RWPE1 (cell line): ENCODE measurements around the gene IL10.

ENCODE experiments used
- CTCF ChIA-PET: fragments of 350-600 bp; sonication (Branson Sonifier 250); formaldehyde crosslinking; extraction: SDS; loops from one replicate; lab custom pipeline; 2021; lab: Yijun Ruan, JAX
- POLR2A ChIA-PET: fragments of 400-600 bp; formaldehyde crosslinking; extraction: SDS; loops from one replicate; lab custom pipeline; 2020; ENCODE audit warnings: antibody characterized with exemption; ENCODE audit not compliant: low non-redundant PET; lab: Yijun Ruan, JAX
- DNase-seq: peaks from one replicate; pipeline ENCODE4 v3.0.0; 2012; ENCODE audit warnings: low spot score
- H3K27ac ChIP-seq: fragments of 450-650 bp; 2 replicates; pipeline ENCODE4 v1.5.1; 2017
- TF ChIP-seq, protein P1 (sequence below): fragments of 450-650 bp; conservative IDR thresholded peaks from 2 replicates; pipeline ENCODE4 v1.5.1; 2017; ENCODE audit warnings: low read depth, mild to moderate bottlenecking

The IL10 gene

DNA sequence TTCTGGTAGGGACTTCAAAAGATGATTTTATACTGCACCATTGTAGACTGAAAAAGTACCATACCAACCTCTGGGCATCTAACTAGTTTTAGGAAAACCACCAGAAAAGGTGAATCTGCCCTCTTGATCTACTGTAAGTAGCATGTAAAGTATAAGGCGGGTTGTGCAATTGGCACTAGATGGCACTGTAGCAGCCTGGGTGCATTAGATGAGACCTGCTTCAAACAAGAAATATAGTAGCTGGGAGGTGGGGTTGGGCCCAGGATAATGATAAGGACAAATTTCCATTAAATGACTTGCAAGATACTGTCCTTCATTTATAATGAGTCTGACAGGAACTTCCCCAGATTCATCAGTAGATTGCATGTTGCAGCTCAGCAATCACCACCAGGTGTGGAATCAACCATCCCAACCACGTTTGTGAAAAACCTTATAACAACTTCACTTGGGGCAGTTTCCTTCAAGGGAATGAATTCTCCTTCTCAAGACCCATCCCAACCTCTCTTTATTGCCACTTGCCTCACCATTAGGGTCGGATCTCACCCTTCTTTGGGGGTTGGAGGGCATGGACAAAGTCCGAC lies 37.3 kb upstream of the IL10 start:
- CTCF ChIA-PET, result interaction anchor here (0.6 to 2.7 kb wide), 29 partner anchors 8 to 987 kb away, joined by 3 to 34 read pairs (median 4); partner anchors contain the start of genes IL19 and IL24
- TF ChIP-seq, protein P1, sequence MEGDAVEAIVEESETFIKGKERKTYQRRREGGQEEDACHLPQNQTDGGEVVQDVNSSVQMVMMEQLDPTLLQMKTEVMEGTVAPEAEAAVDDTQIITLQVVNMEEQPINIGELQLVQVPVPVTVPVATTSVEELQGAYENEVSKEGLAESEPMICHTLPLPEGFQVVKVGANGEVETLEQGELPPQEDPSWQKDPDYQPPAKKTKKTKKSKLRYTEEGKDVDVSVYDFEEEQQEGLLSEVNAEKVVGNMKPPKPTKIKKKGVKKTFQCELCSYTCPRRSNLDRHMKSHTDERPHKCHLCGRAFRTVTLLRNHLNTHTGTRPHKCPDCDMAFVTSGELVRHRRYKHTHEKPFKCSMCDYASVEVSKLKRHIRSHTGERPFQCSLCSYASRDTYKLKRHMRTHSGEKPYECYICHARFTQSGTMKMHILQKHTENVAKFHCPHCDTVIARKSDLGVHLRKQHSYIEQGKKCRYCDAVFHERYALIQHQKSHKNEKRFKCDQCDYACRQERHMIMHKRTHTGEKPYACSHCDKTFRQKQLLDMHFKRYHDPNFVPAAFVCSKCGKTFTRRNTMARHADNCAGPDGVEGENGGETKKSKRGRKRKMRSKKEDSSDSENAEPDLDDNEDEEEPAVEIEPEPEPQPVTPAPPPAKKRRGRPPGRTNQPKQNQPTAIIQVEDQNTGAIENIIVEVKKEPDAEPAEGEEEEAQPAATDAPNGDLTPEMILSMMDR, result peak; percentile 43
- POLR2A ChIA-PET, result no interaction called here
- peak; percentile 68 for DNase-seq
- no peak overlapping the region for H3K27ac ChIP-seq

DNA sequence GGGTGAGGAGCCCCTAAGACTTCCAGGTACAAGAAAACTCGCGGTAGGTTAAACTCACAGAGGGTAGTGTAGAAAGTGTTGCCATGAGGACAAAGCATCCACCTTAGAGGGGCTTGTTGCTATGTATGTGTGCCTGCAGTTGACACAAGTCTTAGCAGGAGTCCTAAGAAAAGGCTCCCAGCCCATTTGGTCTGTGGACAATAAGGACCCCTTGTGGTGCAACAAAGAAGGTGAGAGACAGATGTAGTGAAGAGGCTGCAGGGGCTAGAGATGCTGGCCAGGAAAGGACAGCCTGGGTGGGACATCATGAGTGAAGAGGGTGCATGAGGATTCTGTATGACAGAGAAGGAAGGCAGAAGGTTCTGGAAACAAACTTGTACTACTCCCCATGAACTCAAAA lies 36.3 kb upstream of the IL10 start:
- ChIA-PET POLR2A (no interaction called here), CTCF (interaction anchor here (0.6 to 2.7 kb wide), 19 partner anchors 9 to 988 kb away, joined by 3 to 34 read pairs (median 5); partner anchors contain the start of gene IL19)
- H3K27ac ChIP-seq, result no peak overlapping the region
- no peak for DNase-seq
- TF ChIP-seq, protein P1, result no peak

DNA sequence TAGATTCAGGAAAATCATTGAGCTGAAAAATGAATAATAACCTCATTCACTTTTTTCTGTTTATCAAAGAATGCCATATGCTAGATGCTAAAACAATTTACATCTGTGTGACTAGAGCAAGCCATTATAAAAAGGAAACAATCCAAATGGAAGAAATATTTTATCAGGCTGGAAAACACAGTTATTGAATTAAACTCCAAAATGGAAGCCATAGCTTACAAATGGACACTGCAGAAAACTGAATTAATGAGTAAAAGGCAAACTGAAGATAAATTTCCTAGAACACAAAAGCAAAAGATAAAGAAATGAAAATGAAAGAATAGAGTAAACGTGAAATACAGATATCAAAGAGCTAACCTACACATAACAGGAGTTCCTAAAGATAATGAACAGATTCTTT lies 33.1 kb upstream of the IL10 start:
- DNase-seq, result no peak
- H3K27ac ChIP-seq, result no peak overlapping the region
- CTCF ChIA-PET, result no interaction called here
- TF ChIP-seq, protein P1, result no peak
- POLR2A ChIA-PET, result interaction anchor here (0.6 kb wide), 1 partner anchor 105 kb away, joined by 3 read pairs; no protein-coding TSS in a partner anchor

DNA sequence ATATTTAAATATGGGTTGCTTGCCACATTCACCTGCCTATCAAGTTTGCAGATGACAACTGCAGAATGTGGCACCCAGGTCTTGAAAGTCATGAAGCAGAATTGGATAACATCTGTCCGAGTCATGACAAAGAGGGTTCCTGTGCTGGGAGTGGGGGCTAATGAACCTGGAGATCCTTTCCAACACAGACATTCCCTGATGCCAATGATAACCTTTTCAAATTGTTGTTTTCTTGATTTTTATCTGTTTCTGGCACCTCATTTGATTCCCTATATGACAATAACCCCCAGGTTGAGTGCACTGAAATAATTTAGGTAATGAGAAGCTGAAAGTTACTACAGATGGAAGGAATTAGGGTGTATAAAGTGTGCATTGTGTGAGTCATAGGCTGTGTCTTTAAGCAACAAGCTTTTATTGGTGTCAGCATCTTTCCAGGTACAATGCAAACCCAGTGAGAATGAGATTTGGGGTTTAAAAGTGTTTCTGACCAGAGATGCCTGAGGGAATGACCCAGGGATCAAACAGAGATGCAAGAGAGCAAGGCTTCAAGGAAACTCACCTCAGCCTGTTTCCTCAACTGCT lies 32.0 kb upstream of the IL10 start:
- POLR2A ChIA-PET, result no interaction called here
- no peak overlapping the region for H3K27ac ChIP-seq
- TF ChIP-seq, protein P1, result no peak
- CTCF ChIA-PET, result interaction anchor here (1.0 kb wide), 1 partner anchor 69 kb away, joined by 6 read pairs; no protein-coding TSS in a partner anchor
- DNase-seq, result no peak

DNA sequence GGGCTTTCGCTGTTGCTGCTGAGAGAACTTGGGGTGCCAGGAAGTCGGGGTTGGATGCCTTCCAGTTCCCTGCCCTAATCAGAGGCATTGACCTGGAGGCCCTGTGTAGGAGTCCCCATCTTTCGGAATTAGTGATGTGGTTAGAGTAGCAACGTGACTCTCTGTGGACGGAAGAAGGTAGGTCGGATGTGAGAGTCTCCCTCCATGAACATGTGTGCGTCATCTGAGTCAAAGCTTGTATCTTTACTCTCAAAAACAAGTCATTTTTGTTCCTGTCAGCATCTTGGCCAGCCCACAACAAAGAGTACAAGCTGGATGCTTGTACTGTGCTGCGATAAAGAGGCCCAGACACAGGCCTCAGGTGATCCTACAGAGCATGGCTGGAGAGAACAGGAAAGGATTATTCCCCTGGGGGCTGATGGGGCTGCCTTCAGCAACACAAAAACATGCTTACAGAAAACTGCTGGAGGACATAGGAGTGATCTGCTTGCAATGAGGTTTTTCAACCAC lies 31.0 kb upstream of the IL10 start:
- TF ChIP-seq, protein P1, result no peak
- no peak overlapping the region for H3K27ac ChIP-seq
- no peak for DNase-seq
- ChIA-PET POLR2A (no interaction called here), CTCF (interaction anchor here (0.6 kb wide), 1 partner anchor 143 kb away, joined by 3 read pairs; no protein-coding TSS in a partner anchor)

DNA sequence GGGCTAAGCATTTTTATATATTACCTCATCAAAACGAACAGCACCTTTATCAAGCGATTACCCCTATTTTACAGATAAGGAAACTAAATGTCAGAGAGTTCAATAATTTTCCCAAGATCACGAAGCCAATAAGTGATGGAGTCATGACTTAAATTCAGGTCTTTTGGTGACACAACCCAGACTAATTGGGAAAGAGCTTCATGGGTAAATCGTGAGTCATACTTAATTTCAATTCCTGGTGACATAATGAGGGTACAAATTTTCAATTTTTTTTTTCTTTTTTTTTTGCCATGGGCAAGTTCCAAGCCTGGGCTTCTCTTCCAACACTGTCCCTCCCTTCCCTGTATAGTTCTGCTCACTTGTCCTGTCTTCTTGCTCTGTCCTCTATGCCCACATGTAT lies 30.1 kb upstream of the IL10 start:
- TF ChIP-seq, protein P1, result no peak
- DNase-seq, result no peak
- ChIA-PET POLR2A (no interaction called here), CTCF (no interaction called here)
- H3K27ac ChIP-seq, result no peak overlapping the region
